ENCODE measurements around the gene GALNT2.
A peak's percentile ranks its signal among the peaks of the same experiment; 100 is the strongest.

The GALNT2 gene

GRCh38 chr1:230069796-230070195 lies 2.8 kb downstream of the GALNT2 start:
- no peak for DNase-seq (ENCODE audit: low read depth in 2 of 2)

GRCh38 chr1:230070321-230071208 lies 3.5 kb downstream of the GALNT2 start:
- DNase-seq (ENCODE audit: low read depth in 2 of 2) = no peak
- H3K4me3 ChIP-seq (replicated peaks in 1 of 2; ENCODE audit: low read depth in 2 of 2, low read length in 2 of 2) = no peak overlapping the region
- TF ChIP-seq, protein P1, sequence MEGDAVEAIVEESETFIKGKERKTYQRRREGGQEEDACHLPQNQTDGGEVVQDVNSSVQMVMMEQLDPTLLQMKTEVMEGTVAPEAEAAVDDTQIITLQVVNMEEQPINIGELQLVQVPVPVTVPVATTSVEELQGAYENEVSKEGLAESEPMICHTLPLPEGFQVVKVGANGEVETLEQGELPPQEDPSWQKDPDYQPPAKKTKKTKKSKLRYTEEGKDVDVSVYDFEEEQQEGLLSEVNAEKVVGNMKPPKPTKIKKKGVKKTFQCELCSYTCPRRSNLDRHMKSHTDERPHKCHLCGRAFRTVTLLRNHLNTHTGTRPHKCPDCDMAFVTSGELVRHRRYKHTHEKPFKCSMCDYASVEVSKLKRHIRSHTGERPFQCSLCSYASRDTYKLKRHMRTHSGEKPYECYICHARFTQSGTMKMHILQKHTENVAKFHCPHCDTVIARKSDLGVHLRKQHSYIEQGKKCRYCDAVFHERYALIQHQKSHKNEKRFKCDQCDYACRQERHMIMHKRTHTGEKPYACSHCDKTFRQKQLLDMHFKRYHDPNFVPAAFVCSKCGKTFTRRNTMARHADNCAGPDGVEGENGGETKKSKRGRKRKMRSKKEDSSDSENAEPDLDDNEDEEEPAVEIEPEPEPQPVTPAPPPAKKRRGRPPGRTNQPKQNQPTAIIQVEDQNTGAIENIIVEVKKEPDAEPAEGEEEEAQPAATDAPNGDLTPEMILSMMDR (IDR thresholded peaks at IDR 0.05; ENCODE audit: low read depth, low read length) = no peak

More at GRCh38 chr1:230069796-230070195, 2.8 kb downstream of the GALNT2 start:
- no peak overlapping the region for H3K4me3 ChIP-seq (replicated peaks in 1 of 2; ENCODE audit: low read depth in 2 of 2, low read length in 2 of 2)
- TF ChIP-seq, protein P1 (IDR thresholded peaks at IDR 0.05; ENCODE audit: low read depth, low read length) = no peak

DNA sequence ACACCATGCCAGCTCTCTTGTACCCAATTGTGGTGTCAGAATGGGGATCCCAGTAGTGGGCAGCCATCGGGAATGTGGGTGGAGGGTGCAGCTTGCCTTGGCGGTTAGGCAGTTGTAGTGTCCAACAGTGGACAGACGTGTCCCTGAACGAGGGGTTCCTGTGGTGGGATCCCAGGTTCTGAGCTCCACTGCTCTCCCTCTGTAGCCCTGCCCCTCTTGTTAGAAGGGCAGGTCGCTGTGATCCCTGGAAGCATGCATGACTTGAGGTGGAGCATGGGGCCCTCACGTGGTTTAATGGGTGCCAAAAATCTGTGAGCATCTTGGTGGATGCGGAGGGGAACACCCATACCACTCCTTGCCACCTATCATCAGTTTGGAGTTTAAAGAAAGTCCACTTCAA lies 4.3 kb downstream of the GALNT2 start:
- no peak overlapping the region for H3K4me3 ChIP-seq (replicated peaks in 1 of 2; ENCODE audit: low read depth in 2 of 2, low read length in 2 of 2)
- TF ChIP-seq, protein P1 (IDR thresholded peaks at IDR 0.05; ENCODE audit: low read depth, low read length) = no peak
- DNase-seq (ENCODE audit: low read depth in 2 of 2) = no peak

DNA sequence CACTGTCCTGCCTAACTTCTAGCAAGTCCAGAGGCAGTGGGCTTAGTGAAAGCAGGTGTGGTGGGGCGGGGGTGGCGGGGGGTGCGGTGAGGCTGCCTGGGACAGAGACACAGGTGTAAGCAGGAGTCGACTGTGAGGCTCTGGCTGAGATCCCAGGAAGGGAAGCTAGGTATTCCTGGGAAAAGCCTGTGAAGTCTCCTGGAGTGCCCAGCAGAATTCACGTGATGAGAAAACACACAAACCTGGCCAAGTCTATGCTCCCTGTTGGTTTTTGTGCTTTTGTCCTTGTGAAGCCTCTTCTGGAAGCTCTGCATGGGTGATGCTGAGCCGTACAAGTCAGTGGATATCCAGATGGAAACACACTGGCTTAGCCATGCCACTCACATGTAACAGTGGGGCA lies 5.3 kb downstream of the GALNT2 start:
- TF ChIP-seq, protein P1 (IDR thresholded peaks at IDR 0.05; ENCODE audit: low read depth, low read length) = no peak
- H3K4me3 ChIP-seq (replicated peaks in 1 of 2; ENCODE audit: low read depth in 2 of 2, low read length in 2 of 2) = no peak overlapping the region
- no peak for DNase-seq (ENCODE audit: low read depth in 2 of 2)

DNA sequence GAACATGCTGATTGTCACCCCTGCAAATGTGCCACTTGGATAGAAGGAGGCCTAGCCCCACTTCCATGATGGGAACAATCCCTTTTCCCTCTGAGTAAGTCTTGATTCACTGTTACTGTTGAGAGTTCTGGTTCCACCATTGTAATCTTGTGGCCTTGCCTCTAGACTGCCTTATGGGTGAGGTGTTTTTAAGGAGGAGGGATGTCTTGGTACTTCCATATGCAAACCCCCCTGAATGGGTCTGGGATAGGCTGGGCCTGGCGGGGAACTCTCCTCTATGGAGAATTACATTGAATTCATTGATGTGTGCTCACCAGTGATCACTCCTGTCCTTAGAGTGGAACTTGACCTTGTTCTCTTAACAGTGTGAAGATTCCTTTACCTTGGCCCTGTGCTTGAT lies 5.8 kb downstream of the GALNT2 start:
- no peak overlapping the region for H3K4me3 ChIP-seq (replicated peaks in 1 of 2; ENCODE audit: low read depth in 2 of 2, low read length in 2 of 2)
- DNase-seq (ENCODE audit: low read depth in 2 of 2) = no peak
- TF ChIP-seq, protein P1 (IDR thresholded peaks at IDR 0.05; ENCODE audit: low read depth, low read length) = no peak

GRCh38 chr1:230073371-230074035 lies 6.5 kb downstream of the GALNT2 start:
- TF ChIP-seq, protein P1 (IDR thresholded peaks at IDR 0.05; ENCODE audit: low read depth, low read length) = no peak
- DNase-seq (ENCODE audit: low read depth in 2 of 2) = peak in 1 of 2 donors; percentile 79
- H3K4me3 ChIP-seq (replicated peaks in 1 of 2; ENCODE audit: low read depth in 2 of 2, low read length in 2 of 2) = no peak overlapping the region
